Prostate gland (tissue), 2 donors: ENCODE results near the gene ENAH. TPM values are rescaled to one million over a fixed set of nuclear protein-coding genes. Genes with fewer than 3 reads are reported as not detected.
A peak's percentile ranks its signal among the peaks of the same experiment; 100 is the strongest.

Source experiments
- DNase-seq: peaks from one replicate; pipeline ENCODE4 v3.0.0-alpha.2; 2019; ENCODE audit warnings: low spot score
- H3K27ac ChIP-seq, 2 donors: fragments of 200-600 bp; sonication (generic); 2 replicates each; pipeline ENCODE4 v1.5.1; 2017 to 2019
- H3K27me3 ChIP-seq: fragments of 200-600 bp; sonication (generic); replicated peaks from 2 replicates; pipeline ENCODE4 v1.5.1; 2019; ENCODE audit not compliant: insufficient read depth
- H3K36me3 ChIP-seq, 2 donors: fragments of 200-600 bp; sonication (generic); 1 replicate in 1 of 2; 2 replicates in 1 of 2; pipeline versions ENCODE4 v1.5.1 to v1.8.1; 2017 to 2019
- H3K4me1 ChIP-seq: fragments of 200-600 bp; sonication (generic); replicated peaks from 2 replicates; pipeline ENCODE4 v1.5.1; 2019
- H3K4me3 ChIP-seq, 2 donors: fragments of 200-600 bp; sonication (generic); 2 replicates each; pipeline ENCODE4 v1.5.1; 2017 to 2019
- H3K9me3 ChIP-seq: fragments of 200-600 bp; sonication (generic); 2 replicates; pipeline ENCODE4 v1.5.1; 2017
- CTCF ChIP-seq, 4 experiments: fragments of 200-600 bp in 2 of 4; fragments of 450-650 bp in 2 of 4; sonication (generic) in 2 of 4; IDR thresholded peaks; 1 replicate in 3 of 4; 2 replicates in 1 of 4; pipeline ENCODE4 v1.5.1; 2016 to 2019; ENCODE audit warnings: antibody characterized with exemption in 4 of 4, mild to moderate bottlenecking in 2 of 4, moderate library complexity in 2 of 4
- POLR2A ChIP-seq: fragments of 450-650 bp; IDR thresholded peaks from one replicate; pipeline ENCODE4 v1.6.1; 2016; ENCODE audit warnings: antibody characterized with exemption, mild to moderate bottlenecking
- POLR2AphosphoS5 ChIP-seq: sonication (generic); formaldehyde crosslinking; IDR thresholded peaks from one replicate; pipeline ENCODE4 v1.6.1; 2017; ENCODE audit warnings: antibody characterized with exemption
- WGBS: methylation state at CpG from one replicate; pipeline ENCODE4 v1.1.5; 2018; 5-methylcytosine and 5-hydroxymethylcytosine counted together
- intact Hi-C: fragments of 100-400 bp; cut with DNase I; formaldehyde crosslinking; loops from one replicate; pipeline ENCODE4 v1.14.2; 2022
- total RNA-seq, 2 donors: library from RNA; depleted of rRNA; stranded (reverse); fragments of >200 nt; gene quantifications; one replicate each; pipeline ENCODE4 v1.1.0, GENCODE V29; 2016

The ENAH gene
- total RNA-seq, 2 donors from 2014 or later = 36.4 to 93.6 TPM

GRCh38 chr1:225479996-225480720 is 172.8 kb downstream of the ENAH start:
- 90% methylated on average over 21 of the region's 21 CpGs for WGBS
- Histone ChIP-seq H3K27me3 (no peaks in the 10 kb centered on the region), H3K4me3 (no peak overlapping the region), H3K4me1 (no peaks in the 10 kb centered on the region), H3K9me3 (no peaks in the 10 kb centered on the region), H3K27ac (no peak overlapping the region), H3K36me3 (no peaks in the 10 kb centered on the region)
- intact Hi-C loops = loop anchor here (2.0 kb wide), 1 partner anchor 365 kb away; no protein-coding TSS in a partner anchor
- DNase-seq = no peak
- TF ChIP-seq CTCF (IDR thresholded peaks at IDR 0.05) (no peak), POLR2A (no peak), POLR2AphosphoS5 (no peak)

GRCh38 chr1:225479341-225479740 is 173.6 kb downstream of the ENAH start:
- no peak overlapping the region for H3K27ac ChIP-seq
- H3K27me3 ChIP-seq = no peaks in the 10 kb centered on the region
- 91% methylated on average over 9 of the region's 9 CpGs for WGBS
- peak; percentile 3 for DNase-seq
- no peaks in the 10 kb centered on the region for H3K4me1 ChIP-seq
- intact Hi-C loops = no loop called here
- no peaks in the 10 kb centered on the region for H3K9me3 ChIP-seq
- TF ChIP-seq POLR2A (no peak), CTCF (IDR thresholded peaks at IDR 0.05) (no peak), POLR2AphosphoS5 (no peak)
- no peak overlapping the region for H3K4me3 ChIP-seq
- no peaks in the 10 kb centered on the region for H3K36me3 ChIP-seq

GRCh38 chr1:225477296-225477911 is 175.5 kb downstream of the ENAH start:
- Histone ChIP-seq H3K27ac (no peak overlapping the region), H3K36me3 (no peaks in the 10 kb centered on the region), H3K4me3 (no peak overlapping the region), H3K9me3 (no peaks in the 10 kb centered on the region), H3K27me3 (no peaks in the 10 kb centered on the region), H3K4me1 (no peaks in the 10 kb centered on the region)
- no peak for DNase-seq
- TF ChIP-seq POLR2A (no peak), POLR2AphosphoS5 (no peak), CTCF (IDR thresholded peaks at IDR 0.05) (no peak)
- intact Hi-C loops = no loop called here
- 93% methylated on average over 6 of the region's 6 CpGs for WGBS

- 88% methylated on average over 5 of the region's 5 CpGs for WGBS
- TF ChIP-seq POLR2A (no peak), POLR2AphosphoS5 (no peak), CTCF (IDR thresholded peaks at IDR 0.05) (no peak)
- Histone ChIP-seq H3K4me1 (no peaks in the 10 kb centered on the region), H3K36me3 (no peaks in the 10 kb centered on the region), H3K4me3 (no peak overlapping the region), H3K27ac (no peak overlapping the region), H3K9me3 (no peaks in the 10 kb centered on the region), H3K27me3 (no peaks in the 10 kb centered on the region)
- no peak for DNase-seq
- intact Hi-C loops = no loop called here
Measured at GRCh38 chr1:225476538-225476988, 176.4 kb downstream of the ENAH start.
